ENCODE results near the gene SMAD9. TPM values are rescaled to one million over a fixed set of nuclear protein-coding genes. Genes with fewer than 3 reads are reported as not detected.
"Not testable (repeated sequence)": the region's sequence is repeated elsewhere in the genome, so short reads cannot be mapped to it uniquely, and the experiment has no call there.

The SMAD9 gene
- total RNA-seq, 1 donor from 2014 or later = 11.2 TPM

- no peak for DNase-seq
These were observed 9.5 kb downstream of the SMAD9 start for GRCh38 chr13:36910545-36910944.

- no peak for DNase-seq
These were observed 12.2 kb downstream of the SMAD9 start for GRCh38 chr13:36907821-36908220.

GRCh38 chr13:36907266-36907665, 12.8 kb downstream of the SMAD9 start:
- no peak for DNase-seq

- no peak for DNase-seq
These were observed 14.1 kb downstream of the SMAD9 start for GRCh38 chr13:36905944-36906343.

- DNase-seq = no peak
These were observed 16.0 kb downstream of the SMAD9 start for GRCh38 chr13:36903925-36904595.

GRCh38 chr13:36897054-36897616, 22.9 kb downstream of the SMAD9 start:
- DNase-seq = no peak

- no peak for DNase-seq
These were observed 28.3 kb downstream of the SMAD9 start for GRCh38 chr13:36891752-36892151.

- no peak for DNase-seq
These were observed 31.4 kb downstream of the SMAD9 start for GRCh38 chr13:36888645-36889044.

- DNase-seq = no peak
These were observed 32.1 kb downstream of the SMAD9 start for GRCh38 chr13:36887758-36888521.

GRCh38 chr13:36885901-36886300, 34.1 kb downstream of the SMAD9 start:
- no peak for DNase-seq

- DNase-seq = no peak
These were observed 35.8 kb downstream of the SMAD9 start for GRCh38 chr13:36884235-36884634.

GRCh38 chr13:36883824-36884223, 36.2 kb downstream of the SMAD9 start:
- DNase-seq = no peak

- not testable (repeated sequence) for DNase-seq
These were observed 36.6 kb downstream of the SMAD9 start for GRCh38 chr13:36883392-36883791.

GRCh38 chr13:36882829-36883390, 37.1 kb downstream of the SMAD9 start:
- DNase-seq = no peak

- DNase-seq = no peak
These were observed 39.1 kb downstream of the SMAD9 start for GRCh38 chr13:36880961-36881360.

- no peak for DNase-seq
These were observed 40.7 kb downstream of the SMAD9 start for GRCh38 chr13:36879218-36879938.

- no peak for DNase-seq
These were observed 44.1 kb downstream of the SMAD9 start for GRCh38 chr13:36875961-36876360.

GRCh38 chr13:36875431-36875830, 44.6 kb downstream of the SMAD9 start:
- no peak for DNase-seq

- no peak for DNase-seq
These were observed 47.4 kb downstream of the SMAD9 start for GRCh38 chr13:36872621-36873020.

GRCh38 chr13:36870050-36870692, 49.9 kb downstream of the SMAD9 start:
- no peak for DNase-seq

GRCh38 chr13:36866232-36866631, 53.8 kb downstream of the SMAD9 start:
- DNase-seq = no peak

- no peak for DNase-seq
These were observed 54.8 kb downstream of the SMAD9 start for GRCh38 chr13:36865265-36865664.

Measured in skin of body (tissue), 2 donors.